HepG2 (cell line): ENCODE data around the gene ZNF343. TPM values are rescaled to one million over a fixed set of nuclear protein-coding genes. Genes with fewer than 3 reads are reported as not detected.

Experiments used
- ATF3 ChIP-seq: sonication (generic); formaldehyde crosslinking; IDR thresholded peaks from 2 replicates; pipeline ENCODE4 v1.4.0; 2020; ENCODE audit warnings: missing genetic modification reagents
- CENPBD1 ChIP-seq: sonication (generic); formaldehyde crosslinking; IDR thresholded peaks from 2 replicates; pipeline ENCODE4 v1.8.0; 2022; ENCODE audit warnings: missing genetic modification reagents, low read depth, mild to moderate bottlenecking, borderline replicate concordance
- DNMT3B ChIP-seq: conservative IDR thresholded peaks from 2 replicates; pipeline ENCODE4 v1.6.1; 2016; ENCODE audit warnings: missing biosample characterization, control low read depth
- ERF ChIP-seq: IDR thresholded peaks from 2 replicates; pipeline ENCODE4 v1.6.1; 2018; ENCODE audit warnings: missing biosample characterization, missing genetic modification reagents
- HNRNPUL1 ChIP-seq: fragments of 200-400 bp; formaldehyde crosslinking; IDR thresholded peaks from 2 replicates; pipeline ENCODE4 v1.6.1; 2017; ENCODE audit warnings: low read depth, mild to moderate bottlenecking, low read length, moderate library complexity
- KLF15 ChIP-seq: sonication (generic); formaldehyde crosslinking; IDR thresholded peaks from 2 replicates; pipeline ENCODE4 v1.8.1; 2023; ENCODE audit warnings: borderline replicate concordance, mild to moderate bottlenecking, inconsistent platforms, missing genetic modification reagents, mixed read lengths
- MAZ ChIP-seq, 2 experiments: sonication (generic) in 1 of 2; formaldehyde crosslinking in 1 of 2; IDR thresholded peaks; 2 replicates each; pipeline versions ENCODE4 v1.5.0 to v1.6.1; 2012 to 2020; ENCODE audit warnings: low read depth in 2 of 2, mild to moderate bottlenecking in 2 of 2, borderline replicate concordance in 1 of 2, improper control_type of control experiment in 1 of 2, low read length in 1 of 2, missing genetic modification reagents in 1 of 2, moderate library complexity in 1 of 2
- MYNN ChIP-seq: sonication (generic); formaldehyde crosslinking; IDR thresholded peaks from 2 replicates; pipeline ENCODE4 v1.4.0; 2020; ENCODE audit warnings: mild to moderate bottlenecking, low read depth, missing genetic modification reagents
- MYPOP ChIP-seq: sonication (generic); formaldehyde crosslinking; IDR thresholded peaks from 2 replicates; pipeline ENCODE4 v1.8.1; 2023; ENCODE audit warnings: mild to moderate bottlenecking, moderate library complexity, missing genetic modification reagents
- NCOA5 ChIP-seq: sonication (generic); formaldehyde crosslinking; IDR thresholded peaks from 2 replicates; pipeline ENCODE4 v1.4.0; 2020; ENCODE audit warnings: missing genetic modification reagents
- SETDB1 ChIP-seq: sonication (generic); formaldehyde crosslinking; IDR thresholded peaks from 2 replicates; pipeline ENCODE4 v1.5.1; 2020; ENCODE audit warnings: missing genetic modification reagents, mild to moderate bottlenecking, borderline replicate concordance
- ZBTB21 ChIP-seq: sonication (generic); formaldehyde crosslinking; IDR thresholded peaks from 2 replicates; pipeline ENCODE4 v1.4.0; 2020; ENCODE audit warnings: missing genetic modification reagents
- ZBTB49 ChIP-seq: sonication (generic); formaldehyde crosslinking; IDR thresholded peaks from 2 replicates; pipeline ENCODE4 v1.4.0; 2020; ENCODE audit warnings: missing genetic modification reagents, borderline replicate concordance
- ZNF253 ChIP-seq: sonication (generic); formaldehyde crosslinking; IDR thresholded peaks from 2 replicates; pipeline ENCODE4 v1.8.0; 2022; ENCODE audit warnings: mild to moderate bottlenecking, missing genetic modification reagents, borderline replicate concordance
- ZNF460 ChIP-seq: sonication (generic); formaldehyde crosslinking; IDR thresholded peaks from 2 replicates; pipeline ENCODE4 v1.5.1; 2020; ENCODE audit warnings: missing genetic modification reagents, mild to moderate bottlenecking, borderline replicate concordance
- ZNF597 ChIP-seq: sonication (generic); formaldehyde crosslinking; IDR thresholded peaks from 2 replicates; pipeline ENCODE4 v1.5.0; 2020; ENCODE audit warnings: missing genetic modification reagents
- ZNF609 ChIP-seq: sonication (generic); formaldehyde crosslinking; IDR thresholded peaks from 2 replicates; pipeline ENCODE4 v1.4.0; 2020; ENCODE audit warnings: mild to moderate bottlenecking, missing genetic modification reagents, borderline replicate concordance
- polyA plus RNA-seq, 8 experiments: library from polyadenylated mRNA; depleted of rRNA in 3 of 8; stranded (reverse) in 7 of 8; unstranded in 1 of 8; fragments of >200 nt; fragmentation: Illumina TruSeq in 4 of 8; extraction: Trizol in 4 of 8; gene quantifications; 2 replicates each; pipeline versions ENCODE4 v1.2.1 to v1.2.3, GENCODE V29; 2011 to 2016; ENCODE audit warnings: low read depth in 4 of 8, missing spikeins in 1 of 8, mixed read lengths in 1 of 8; ENCODE audit not compliant: insufficient read depth in 1 of 8
- total RNA-seq, 5 experiments: library from RNA; depleted of rRNA; stranded (reverse); fragments of >200 nt; fragmentation: Illumina TruSeq; extraction: Trizol; gene quantifications; 2 replicates each; pipeline ENCODE4 v1.2.3, GENCODE V29; 2016; ENCODE audit warnings: low read depth in 1 of 5

Gene ZNF343
- total and polyA plus RNA-seq, 2 of the 13 experiments (the other 11 are each of a cell fraction or from before 2014, with no cell fraction given), result 16.4 to 22.1 TPM

GRCh38 chr20:2523919-2524708, 15.4 kb upstream of the ZNF343 start (continued):
- TF ChIP-seq ERF (CRISPR knock-in tag) (peak; percentile 77; the same call in 1 of the 2 replicates), NCOA5 (CRISPR knock-in tag) (no peak), ZNF597 (no peak), ATF3 (no peak), DNMT3B (no peak), MYNN (0 out of 2 replicates have a peak, but pooled peaks have one; percentile 32), CENPBD1 (CRISPR knock-in tag) (no peak), SETDB1 (CRISPR knock-in tag) (no peak), MYPOP (CRISPR knock-in tag) (peak; percentile 73; the same call in 1 of the 2 replicates), HNRNPUL1 (no peak), ZNF253 (CRISPR knock-in tag) (no peak; the same call in 1 of the 2 replicates), ZBTB49 (no peak), ZBTB21 (CRISPR knock-in tag) (no peak), ZNF609 (CRISPR knock-in tag) (peak; percentile 39; the same call in 1 of the 2 replicates), ZNF460 (CRISPR knock-in tag) (no peak), KLF15 (CRISPR knock-in tag) (no peak), MAZ (IDR thresholded peaks at IDR 0.05; ENCODE audit: borderline replicate concordance, low read depth, low read length) (no peak), MAZ (CRISPR knock-in tag; IDR thresholded peaks at IDR 0.05; ENCODE audit: low read depth) (no peak; the same call in 1 of the 2 replicates)
